HG02588 (cell line): Measurements from ENCODE around the gene PDLIM5.
A peak's percentile ranks its signal among the peaks of the same experiment; 100 is the strongest.
"Not testable (repeated sequence)": the region's sequence is repeated elsewhere in the genome, so short reads cannot be mapped to it uniquely, and the experiment has no call there.

ENCODE experiments used
- ATAC-seq: cut with Tn5 transposase; IDR thresholded peaks from one replicate; pipeline ENCODE4 v1.9.1; 2021; ENCODE audit warnings: mild to moderate bottlenecking, moderate library complexity; ENCODE audit not compliant: unreplicated experiment

The PDLIM5 gene

GRCh38 chr4:94489098-94489497 is 37.4 kb downstream of the PDLIM5 start:
- ATAC-seq: no peak

GRCh38 chr4:94490437-94490836 is 38.7 kb downstream of the PDLIM5 start:
- no peak for ATAC-seq

GRCh38 chr4:94491322-94491721 is 39.6 kb downstream of the PDLIM5 start:
- ATAC-seq: no peak

GRCh38 chr4:94495408-94495807 is 43.7 kb downstream of the PDLIM5 start:
- no peak for ATAC-seq

GRCh38 chr4:94497690-94498089 is 45.9 kb downstream of the PDLIM5 start:
- ATAC-seq: no peak

GRCh38 chr4:94498502-94498901 is 46.8 kb downstream of the PDLIM5 start:
- ATAC-seq: no peak

GRCh38 chr4:94500685-94501084 is 48.9 kb downstream of the PDLIM5 start:
- ATAC-seq: no peak

- no peak for ATAC-seq
Measured at GRCh38 chr4:94504545-94504944, 52.8 kb downstream of the PDLIM5 start.

GRCh38 chr4:94506822-94507221 is 55.1 kb downstream of the PDLIM5 start:
- no peak for ATAC-seq

GRCh38 chr4:94507281-94507680 is 55.5 kb downstream of the PDLIM5 start:
- ATAC-seq: no peak

GRCh38 chr4:94507708-94508107 is 56.0 kb downstream of the PDLIM5 start:
- no peak for ATAC-seq

- ATAC-seq: no peak
Measured at GRCh38 chr4:94508296-94508695, 56.6 kb downstream of the PDLIM5 start.

- no peak for ATAC-seq
Measured at GRCh38 chr4:94508806-94509205, 57.1 kb downstream of the PDLIM5 start.

- ATAC-seq: no peak
Measured at GRCh38 chr4:94511591-94511990, 59.8 kb downstream of the PDLIM5 start.

- ATAC-seq: not testable (repeated sequence)
Measured at GRCh38 chr4:94513532-94513931, 61.8 kb downstream of the PDLIM5 start.

- no peak for ATAC-seq
Measured at GRCh38 chr4:94515365-94515764, 63.6 kb downstream of the PDLIM5 start.

- ATAC-seq: no peak
Measured at GRCh38 chr4:94516067-94516466, 64.3 kb downstream of the PDLIM5 start.

GRCh38 chr4:94516999-94517398 is 65.3 kb downstream of the PDLIM5 start:
- ATAC-seq: no peak

GRCh38 chr4:94517492-94517891 is 65.8 kb downstream of the PDLIM5 start:
- no peak for ATAC-seq

- peak; percentile 50 for ATAC-seq
Measured at GRCh38 chr4:94519019-94519418, 67.3 kb downstream of the PDLIM5 start.

- ATAC-seq: no peak
Measured at GRCh38 chr4:94519925-94520789, 68.4 kb downstream of the PDLIM5 start.

GRCh38 chr4:94523033-94523580 is 71.4 kb downstream of the PDLIM5 start:
- no peak for ATAC-seq

- no peak for ATAC-seq
Measured at GRCh38 chr4:94523617-94524016, 71.9 kb downstream of the PDLIM5 start.
